ENCODE measurements around the gene MLKL. TPM values are rescaled to one million over a fixed set of nuclear protein-coding genes. Genes with fewer than 3 reads are reported as not detected.

The MLKL gene
- total RNA-seq, 2 experiments from 2014 or later = 30.3 TPM

DNA sequence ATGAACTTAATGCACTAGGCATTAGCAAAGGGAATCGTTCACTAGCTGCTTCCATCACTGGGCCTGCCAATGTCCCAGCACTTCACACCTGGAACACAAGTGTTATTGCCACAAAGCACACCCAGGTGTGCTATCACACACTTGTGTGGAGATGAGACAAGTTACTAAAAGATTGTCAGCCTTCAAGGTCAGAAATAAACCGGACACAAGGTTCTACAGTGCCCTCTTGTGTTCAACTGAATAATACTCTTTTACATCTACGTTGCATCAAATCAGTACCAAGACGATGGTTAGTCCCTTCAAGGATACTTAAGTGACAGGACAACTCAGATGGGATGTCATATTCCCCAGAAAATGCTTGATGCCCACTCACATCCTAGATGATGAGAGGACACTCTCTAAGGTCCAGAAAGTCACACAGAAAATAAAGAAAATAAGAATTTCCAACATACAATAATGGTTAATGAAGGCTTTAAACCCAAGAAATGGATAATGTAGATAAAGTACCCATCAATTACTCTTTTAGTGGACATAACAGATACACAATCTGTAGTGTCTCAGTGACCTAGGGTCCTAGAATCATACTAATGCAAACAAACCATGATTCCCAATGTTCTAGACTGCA lies 77.3 kb downstream of the MLKL start:
- ATAC-seq (no peak), DNase-seq (no peak)
- no peaks in the 10 kb centered on the region for H3K9me3 Mint-ChIP-seq (ENCODE audit: low read depth)
- H3K27ac Mint-ChIP-seq = no peak overlapping the region
- intact Hi-C loops (cut with DNase I, micrococcal nuclease) = loop anchor here in 1 of 2 experiments (10.0 kb wide), 1 partner anchor 159 kb away; no protein-coding TSS in a partner anchor
- H3K36me3 Mint-ChIP-seq (ENCODE audit: low read depth) = peaks cover 69% of the 10 kb centered on the region
- H3K4me1 Mint-ChIP-seq = peaks cover 33% of the 10 kb centered on the region
- CTCF ChIA-PET = interaction anchor here (0.6 to 1.5 kb wide), 9 partner anchors 9 to 147 kb away, joined by 3 to 7 read pairs (median 4); partner anchors contain the start of genes GLG1 and RFWD3
- no peaks in the 10 kb centered on the region for H3K27me3 Mint-ChIP-seq
- POLR2A ChIA-PET = no interaction called here
- no peak overlapping the region for H3K4me3 Mint-ChIP-seq

DNA sequence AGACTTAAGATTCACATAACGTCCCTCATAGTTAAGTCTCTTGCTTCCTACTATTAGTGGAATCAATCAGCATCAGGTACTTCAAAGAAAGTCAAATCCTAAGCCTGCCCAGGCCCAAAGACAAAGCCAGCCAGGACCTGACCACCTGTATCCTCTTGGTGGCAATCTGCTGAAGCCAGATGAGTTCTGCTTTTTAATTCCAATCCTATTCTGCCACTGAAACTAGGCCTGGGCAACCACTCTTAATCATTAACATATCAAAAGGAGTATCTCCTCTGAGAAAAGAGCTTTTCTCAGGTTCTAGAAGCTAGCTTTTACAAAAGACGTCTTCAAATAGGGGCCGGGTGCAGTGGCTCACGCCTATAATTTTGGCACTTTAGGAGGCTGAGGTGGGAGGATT lies 78.7 kb downstream of the MLKL start:
- H3K36me3 Mint-ChIP-seq (ENCODE audit: low read depth) = peaks cover 66% of the 10 kb centered on the region
- intact Hi-C loops (cut with DNase I, micrococcal nuclease) = loop anchor here in 1 of 2 experiments (10.0 kb wide), 1 partner anchor 157 kb away; no protein-coding TSS in a partner anchor
- H3K4me3 Mint-ChIP-seq = no peak overlapping the region
- ChIA-PET CTCF (interaction anchor here (1.0 to 1.5 kb wide), 7 partner anchors 10 to 146 kb away, joined by 3 to 7 read pairs (median 5); partner anchors contain the start of gene RFWD3), POLR2A (no interaction called here)
- no peaks in the 10 kb centered on the region for H3K9me3 Mint-ChIP-seq (ENCODE audit: low read depth)
- no peak overlapping the region for H3K27ac Mint-ChIP-seq
- no peaks in the 10 kb centered on the region for H3K27me3 Mint-ChIP-seq
- ATAC-seq = no peak
- peaks cover 32% of the 10 kb centered on the region for H3K4me1 Mint-ChIP-seq
- no peak for DNase-seq

Other genes starting within 250 kb of the MLKL start
- gene GLG1, start 93.7 kb downstream of the MLKL start, total RNA-seq = 10 to 100 TPM; 66.3 to 68.3 TPM
- gene RFWD3, start 34.0 kb downstream of the MLKL start, total RNA-seq = 100 to 1,000 TPM in 1 of 2 experiments, 10 to 100 TPM in 1; 92.7 to 102 TPM
- gene FA2H, start 74.0 kb upstream of the MLKL start, total RNA-seq = not detected

All from activated CD4-positive, alpha-beta T cell treated with anti-CD3 and anti-CD28 coated beads for 36 hours (primary cell).